ENCODE results near the gene IFT25. TPM values are rescaled to one million over a fixed set of nuclear protein-coding genes. Genes with fewer than 3 reads are reported as not detected.

Gene IFT25
- total RNA-seq, 2 experiments from 2014 or later: 46.2 to 48.7 TPM

GRCh38 chr1:53911442-53911841 is 34.1 kb downstream of the IFT25 start:
- no peak for DNase-seq
- Mint-ChIP-seq H3K27ac (no peak overlapping the region), H3K4me1 (ENCODE audit: low read depth) (peaks cover 16% of the 10 kb centered on the region), H3K36me3 (ENCODE audit: low read depth) (peaks cover 11% of the 10 kb centered on the region), H3K27me3 (ENCODE audit: low read depth) (no peaks in the 10 kb centered on the region), H3K9me3 (no peaks in the 10 kb centered on the region), H3K4me3 (no peak overlapping the region)
- CTCF ChIA-PET: interaction anchor here (1.8 kb wide), 1 partner anchor 11 kb away, joined by 10 read pairs; no protein-coding TSS in a partner anchor
- intact Hi-C loops (cut with micrococcal nuclease): no loop called here

- peaks cover 4% of the 10 kb centered on the region for H3K36me3 Mint-ChIP-seq (ENCODE audit: low read depth)
- no peak overlapping the region for H3K27ac Mint-ChIP-seq
- H3K27me3 Mint-ChIP-seq (ENCODE audit: low read depth): no peaks in the 10 kb centered on the region
- DNase-seq: no peak
- H3K4me3 Mint-ChIP-seq: no peak overlapping the region
- H3K4me1 Mint-ChIP-seq (ENCODE audit: low read depth): peaks cover 6% of the 10 kb centered on the region
- intact Hi-C loops (cut with micrococcal nuclease): no loop called here
- no peaks in the 10 kb centered on the region for H3K9me3 Mint-ChIP-seq
- CTCF ChIA-PET: interaction anchor here (1.2 to 1.8 kb wide), 3 partner anchors 10 to 40 kb away, joined by 4 to 10 read pairs (median 4); no protein-coding TSS in a partner anchor
Observed at GRCh38 chr1:53909946-53910345, 35.6 kb downstream of the IFT25 start.

GRCh38 chr1:53906121-53906520 is 39.4 kb downstream of the IFT25 start:
- CTCF ChIA-PET: no interaction called here
- no peak for DNase-seq

GRCh38 chr1:53905509-53905908 is 40.0 kb downstream of the IFT25 start:
- H3K4me3 Mint-ChIP-seq: no peak overlapping the region
- no peak overlapping the region for H3K27ac Mint-ChIP-seq
- H3K9me3 Mint-ChIP-seq: no peaks in the 10 kb centered on the region
- no peak for DNase-seq
- H3K36me3 Mint-ChIP-seq (ENCODE audit: low read depth): no peaks in the 10 kb centered on the region
- CTCF ChIA-PET: no interaction called here
- intact Hi-C loops (cut with micrococcal nuclease): no loop called here
- no peaks in the 10 kb centered on the region for H3K27me3 Mint-ChIP-seq (ENCODE audit: low read depth)
- peaks cover 4% of the 10 kb centered on the region for H3K4me1 Mint-ChIP-seq (ENCODE audit: low read depth)

More at GRCh38 chr1:53906121-53906520, 39.4 kb downstream of the IFT25 start:
- no peaks in the 10 kb centered on the region for H3K36me3 Mint-ChIP-seq (ENCODE audit: low read depth)
- intact Hi-C loops (cut with micrococcal nuclease): no loop called here
- no peaks in the 10 kb centered on the region for H3K27me3 Mint-ChIP-seq (ENCODE audit: low read depth)
- H3K27ac Mint-ChIP-seq: no peak overlapping the region
- H3K4me1 Mint-ChIP-seq (ENCODE audit: low read depth): peaks cover 3% of the 10 kb centered on the region
- no peaks in the 10 kb centered on the region for H3K9me3 Mint-ChIP-seq
- no peak overlapping the region for H3K4me3 Mint-ChIP-seq

GRCh38 chr1:53902235-53903138 is 43.0 kb downstream of the IFT25 start:
- H3K36me3 Mint-ChIP-seq (ENCODE audit: low read depth): no peaks in the 10 kb centered on the region
- CTCF ChIA-PET: interaction anchor here (0.8 kb wide), 1 partner anchor 42 kb away, joined by 3 read pairs; no protein-coding TSS in a partner anchor
- H3K27ac Mint-ChIP-seq: no peak overlapping the region
- DNase-seq: no peak
- peaks cover 4% of the 10 kb centered on the region for H3K4me1 Mint-ChIP-seq (ENCODE audit: low read depth)
- no peak overlapping the region for H3K4me3 Mint-ChIP-seq
- H3K9me3 Mint-ChIP-seq: no peaks in the 10 kb centered on the region
- H3K27me3 Mint-ChIP-seq (ENCODE audit: low read depth): no peaks in the 10 kb centered on the region
- intact Hi-C loops (cut with micrococcal nuclease): no loop called here

- no peaks in the 10 kb centered on the region for H3K9me3 Mint-ChIP-seq
- no peaks in the 10 kb centered on the region for H3K36me3 Mint-ChIP-seq (ENCODE audit: low read depth)
- no peak overlapping the region for H3K27ac Mint-ChIP-seq
- no peak for DNase-seq
- intact Hi-C loops (cut with micrococcal nuclease): no loop called here
- CTCF ChIA-PET: interaction anchor here (0.6 to 2.3 kb wide), 3 partner anchors 11 to 819 kb away, joined by 3 to 10 read pairs (median 5); partner anchors contain the start of genes IFT25 and LRRC42
- no peak overlapping the region for H3K4me3 Mint-ChIP-seq
- H3K4me1 Mint-ChIP-seq (ENCODE audit: low read depth): peaks cover 4% of the 10 kb centered on the region
- peaks cover 6% of the 10 kb centered on the region for H3K27me3 Mint-ChIP-seq (ENCODE audit: low read depth)
Observed at GRCh38 chr1:53899708-53900107, 45.8 kb downstream of the IFT25 start.

GRCh38 chr1:53899206-53899628 is 46.3 kb downstream of the IFT25 start:
- H3K9me3 Mint-ChIP-seq: no peaks in the 10 kb centered on the region
- intact Hi-C loops (cut with micrococcal nuclease): no loop called here
- no peak overlapping the region for H3K4me3 Mint-ChIP-seq
- H3K27me3 Mint-ChIP-seq (ENCODE audit: low read depth): peaks cover 6% of the 10 kb centered on the region
- H3K27ac Mint-ChIP-seq: no peak overlapping the region
- CTCF ChIA-PET: interaction anchor here (2.0 to 2.3 kb wide), 2 partner anchors 12 to 47 kb away, joined by 5 to 10 read pairs; partner anchors contain the start of genes IFT25 and LRRC42
- no peak for DNase-seq
- H3K36me3 Mint-ChIP-seq (ENCODE audit: low read depth): no peaks in the 10 kb centered on the region
- peaks cover 4% of the 10 kb centered on the region for H3K4me1 Mint-ChIP-seq (ENCODE audit: low read depth)

GRCh38 chr1:53896635-53897229 is 48.8 kb downstream of the IFT25 start:
- H3K27ac Mint-ChIP-seq: no peak overlapping the region
- H3K4me1 Mint-ChIP-seq (ENCODE audit: low read depth): peaks cover 4% of the 10 kb centered on the region
- peaks cover 6% of the 10 kb centered on the region for H3K27me3 Mint-ChIP-seq (ENCODE audit: low read depth)
- DNase-seq: no peak
- intact Hi-C loops (cut with micrococcal nuclease): no loop called here
- H3K36me3 Mint-ChIP-seq (ENCODE audit: low read depth): no peaks in the 10 kb centered on the region
- H3K9me3 Mint-ChIP-seq: no peaks in the 10 kb centered on the region
- H3K4me3 Mint-ChIP-seq: no peak overlapping the region
- CTCF ChIA-PET: no interaction called here

- Mint-ChIP-seq H3K4me3 (no peak overlapping the region), H3K9me3 (no peaks in the 10 kb centered on the region), H3K27ac (no peak overlapping the region), H3K27me3 (ENCODE audit: low read depth) (peaks cover 6% of the 10 kb centered on the region), H3K36me3 (ENCODE audit: low read depth) (no peaks in the 10 kb centered on the region), H3K4me1 (ENCODE audit: low read depth) (peaks cover 13% of the 10 kb centered on the region)
- CTCF ChIA-PET: no interaction called here
- intact Hi-C loops (cut with micrococcal nuclease): no loop called here
- DNase-seq: no peak
Observed at GRCh38 chr1:53895421-53895820, 50.1 kb downstream of the IFT25 start.

GRCh38 chr1:53894644-53895043 is 50.9 kb downstream of the IFT25 start:
- intact Hi-C loops (cut with micrococcal nuclease): no loop called here
- Mint-ChIP-seq H3K9me3 (no peaks in the 10 kb centered on the region), H3K4me1 (ENCODE audit: low read depth) (peaks cover 20% of the 10 kb centered on the region), H3K36me3 (ENCODE audit: low read depth) (no peaks in the 10 kb centered on the region), H3K27ac (no peak overlapping the region), H3K4me3 (no peak overlapping the region), H3K27me3 (ENCODE audit: low read depth) (peaks cover 6% of the 10 kb centered on the region)
- no peak for DNase-seq
- CTCF ChIA-PET: no interaction called here

GRCh38 chr1:53893999-53894636 is 51.4 kb downstream of the IFT25 start, which contains the start of gene DIO1:
Gene DIO1 (plus strand): TSS chr1:53894187. CDS start chr1:53894211, 24 bp downstream.
- no peak within 1 kb of the TSS for H3K4me3 Mint-ChIP-seq
- CTCF ChIA-PET: no interaction called here
- peak; percentile 12 for DNase-seq
- peaks cover 6% of the 10 kb centered on the region for H3K27me3 Mint-ChIP-seq (ENCODE audit: low read depth)
- no peak within 1 kb of the TSS for H3K27ac Mint-ChIP-seq
- peaks cover 21% of the 10 kb centered on the region for H3K4me1 Mint-ChIP-seq (ENCODE audit: low read depth)
- intact Hi-C loops (cut with micrococcal nuclease): no loop called here
- no peaks in the 10 kb centered on the region for H3K36me3 Mint-ChIP-seq (ENCODE audit: low read depth)
- no peaks in the 10 kb centered on the region for H3K9me3 Mint-ChIP-seq

GRCh38 chr1:53892911-53893310 is 52.6 kb downstream of the IFT25 start:
- peaks cover 6% of the 10 kb centered on the region for H3K27me3 Mint-ChIP-seq (ENCODE audit: low read depth)
- H3K36me3 Mint-ChIP-seq (ENCODE audit: low read depth): peaks cover under 1% of the 10 kb centered on the region
- intact Hi-C loops (cut with micrococcal nuclease): no loop called here
- DNase-seq: no peak
- H3K27ac Mint-ChIP-seq: no peak overlapping the region
- no peak overlapping the region for H3K4me3 Mint-ChIP-seq
- H3K9me3 Mint-ChIP-seq: no peaks in the 10 kb centered on the region
- CTCF ChIA-PET: interaction anchor here (0.7 kb wide), 1 partner anchor 66 kb away, joined by 3 read pairs; no protein-coding TSS in a partner anchor
- peaks cover 32% of the 10 kb centered on the region for H3K4me1 Mint-ChIP-seq (ENCODE audit: low read depth)
